ENCODE results near the gene UGT3A2.

GRCh38 chr5:36055984-36056383 lies 10.7 kb downstream of the UGT3A2 start:
- TF ChIP-seq RARB (CRISPR knock-in tag; IDR thresholded peaks at IDR 0.05) = no peak
- TF ChIP-seq ZNF565 (CRISPR knock-in tag; conservative IDR thresholded peaks at IDR 0.05; ENCODE audit: low read depth) = no peak
- TF ChIP-seq ARNTL (CRISPR knock-in tag; IDR thresholded peaks at IDR 0.05; ENCODE audit: borderline replicate concordance, low read depth) = no peak
- no peak for TF ChIP-seq ZFP3 (CRISPR knock-in tag; IDR thresholded peaks at IDR 0.05)
- TF ChIP-seq TCF4 (CRISPR knock-in tag; IDR thresholded peaks at IDR 0.05; ENCODE audit: borderline replicate concordance) = no peak
- TF ChIP-seq BACH2 (CRISPR knock-in tag; IDR thresholded peaks at IDR 0.05; ENCODE audit: borderline replicate concordance) = no peak
- TF ChIP-seq ZFP30 (CRISPR knock-in tag; IDR thresholded peaks at IDR 0.05) = no peak

All from SK-N-SH treated with all-trans-retinoic acid at 6 μM for 48 hours (cell line).